ENCODE data around the gene FSTL5. TPM values are rescaled to one million over a fixed set of nuclear protein-coding genes. Genes with fewer than 3 reads are reported as not detected.

The FSTL5 gene
- total RNA-seq, 1 donor, result not detected

- Histone ChIP-seq H3K79me2 (ENCODE audit: insufficient read depth, low read length) (no peaks in the 10 kb centered on the region), H4K20me1 (ENCODE audit: insufficient read depth, low read length) (no peaks in the 10 kb centered on the region), H3K27me3 (ENCODE audit: insufficient read depth, low read length) (no peaks in the 10 kb centered on the region), H3K27ac (ENCODE audit: low read depth, low read length) (no peak overlapping the region), H3K4me2 (ENCODE audit: insufficient read depth, low read length) (no peak overlapping the region), H3K9me3 (ENCODE audit: low read depth, low read length) (peaks cover 2% of the 10 kb centered on the region), H3K36me3 (ENCODE audit: insufficient read depth, low read length) (no peaks in the 10 kb centered on the region), H3K4me3 (ENCODE audit: insufficient read depth, low read length) (no peak overlapping the region), H2AFZ (ENCODE audit: low read length) (no peak overlapping the region), H3K4me1 (ENCODE audit: insufficient read depth, low read length) (no peaks in the 10 kb centered on the region)
- TF ChIP-seq, protein P1, sequence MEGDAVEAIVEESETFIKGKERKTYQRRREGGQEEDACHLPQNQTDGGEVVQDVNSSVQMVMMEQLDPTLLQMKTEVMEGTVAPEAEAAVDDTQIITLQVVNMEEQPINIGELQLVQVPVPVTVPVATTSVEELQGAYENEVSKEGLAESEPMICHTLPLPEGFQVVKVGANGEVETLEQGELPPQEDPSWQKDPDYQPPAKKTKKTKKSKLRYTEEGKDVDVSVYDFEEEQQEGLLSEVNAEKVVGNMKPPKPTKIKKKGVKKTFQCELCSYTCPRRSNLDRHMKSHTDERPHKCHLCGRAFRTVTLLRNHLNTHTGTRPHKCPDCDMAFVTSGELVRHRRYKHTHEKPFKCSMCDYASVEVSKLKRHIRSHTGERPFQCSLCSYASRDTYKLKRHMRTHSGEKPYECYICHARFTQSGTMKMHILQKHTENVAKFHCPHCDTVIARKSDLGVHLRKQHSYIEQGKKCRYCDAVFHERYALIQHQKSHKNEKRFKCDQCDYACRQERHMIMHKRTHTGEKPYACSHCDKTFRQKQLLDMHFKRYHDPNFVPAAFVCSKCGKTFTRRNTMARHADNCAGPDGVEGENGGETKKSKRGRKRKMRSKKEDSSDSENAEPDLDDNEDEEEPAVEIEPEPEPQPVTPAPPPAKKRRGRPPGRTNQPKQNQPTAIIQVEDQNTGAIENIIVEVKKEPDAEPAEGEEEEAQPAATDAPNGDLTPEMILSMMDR (IDR thresholded peaks at IDR 0.05; ENCODE audit: extremely low read depth, low read depth, low read length), result no peak
- no peak for DNase-seq (ENCODE audit: insufficient read length, low spot score, missing footprints)
Measured at GRCh38 chr4:161658676-161659075, 505.1 kb downstream of the FSTL5 start.

- Histone ChIP-seq H3K4me2 (ENCODE audit: insufficient read depth, low read length) (no peak overlapping the region), H3K27ac (ENCODE audit: low read depth, low read length) (no peak overlapping the region), H3K27me3 (ENCODE audit: insufficient read depth, low read length) (no peaks in the 10 kb centered on the region), H3K4me3 (ENCODE audit: insufficient read depth, low read length) (no peak overlapping the region), H2AFZ (ENCODE audit: low read length) (no peak overlapping the region), H3K4me1 (ENCODE audit: insufficient read depth, low read length) (no peaks in the 10 kb centered on the region), H3K79me2 (ENCODE audit: insufficient read depth, low read length) (no peaks in the 10 kb centered on the region), H3K36me3 (ENCODE audit: insufficient read depth, low read length) (no peaks in the 10 kb centered on the region), H3K9me3 (ENCODE audit: low read depth, low read length) (peaks cover 2% of the 10 kb centered on the region), H4K20me1 (ENCODE audit: insufficient read depth, low read length) (no peaks in the 10 kb centered on the region)
- DNase-seq (ENCODE audit: insufficient read length, low spot score, missing footprints), result no peak
- TF ChIP-seq, protein P1 (IDR thresholded peaks at IDR 0.05; ENCODE audit: extremely low read depth, low read depth, low read length), result no peak
Measured at GRCh38 chr4:161657616-161658015, 506.2 kb downstream of the FSTL5 start.

GRCh38 chr4:161656594-161656993 is 507.2 kb downstream of the FSTL5 start:
- Histone ChIP-seq H3K4me2 (ENCODE audit: insufficient read depth, low read length) (no peak overlapping the region), H4K20me1 (ENCODE audit: insufficient read depth, low read length) (no peaks in the 10 kb centered on the region), H3K9me3 (ENCODE audit: low read depth, low read length) (peaks cover 2% of the 10 kb centered on the region), H3K27ac (ENCODE audit: low read depth, low read length) (no peak overlapping the region), H3K27me3 (ENCODE audit: insufficient read depth, low read length) (no peaks in the 10 kb centered on the region), H3K4me1 (ENCODE audit: insufficient read depth, low read length) (no peaks in the 10 kb centered on the region), H3K79me2 (ENCODE audit: insufficient read depth, low read length) (no peaks in the 10 kb centered on the region), H3K36me3 (ENCODE audit: insufficient read depth, low read length) (no peaks in the 10 kb centered on the region), H2AFZ (ENCODE audit: low read length) (no peak overlapping the region), H3K4me3 (ENCODE audit: insufficient read depth, low read length) (no peak overlapping the region)
- no peak for DNase-seq (ENCODE audit: insufficient read length, low spot score, missing footprints)
- TF ChIP-seq, protein P1 (IDR thresholded peaks at IDR 0.05; ENCODE audit: extremely low read depth, low read depth, low read length), result no peak

GRCh38 chr4:161655148-161655547 is 508.7 kb downstream of the FSTL5 start:
- Histone ChIP-seq H3K9me3 (ENCODE audit: low read depth, low read length) (peaks cover 2% of the 10 kb centered on the region), H3K27me3 (ENCODE audit: insufficient read depth, low read length) (no peaks in the 10 kb centered on the region), H3K4me2 (ENCODE audit: insufficient read depth, low read length) (no peak overlapping the region), H4K20me1 (ENCODE audit: insufficient read depth, low read length) (no peaks in the 10 kb centered on the region), H3K27ac (ENCODE audit: low read depth, low read length) (no peak overlapping the region), H3K79me2 (ENCODE audit: insufficient read depth, low read length) (no peaks in the 10 kb centered on the region), H3K4me3 (ENCODE audit: insufficient read depth, low read length) (no peak overlapping the region), H3K4me1 (ENCODE audit: insufficient read depth, low read length) (no peaks in the 10 kb centered on the region), H3K36me3 (ENCODE audit: insufficient read depth, low read length) (no peaks in the 10 kb centered on the region), H2AFZ (ENCODE audit: low read length) (no peak overlapping the region)
- DNase-seq (ENCODE audit: insufficient read length, low spot score, missing footprints), result no peak
- TF ChIP-seq, protein P1 (IDR thresholded peaks at IDR 0.05; ENCODE audit: extremely low read depth, low read depth, low read length), result no peak

Data from osteoblast (primary cell).